ENCODE data around the gene COG2.

COG2 gene

GRCh38 chr1:230614121-230614520, 28.2 kb upstream of the COG2 start:
- no peak for TF ChIP-seq GATA1 (IDR thresholded peaks at IDR 0.05; ENCODE audit: low read depth, low read length)
- TF ChIP-seq POLR2A (IDR thresholded peaks at IDR 0.05; ENCODE audit: low read length), result no peak

GRCh38 chr1:230618537-230618936, 23.7 kb upstream of the COG2 start:
- TF ChIP-seq POLR2A (IDR thresholded peaks at IDR 0.05; ENCODE audit: low read length) (no peak), GATA1 (IDR thresholded peaks at IDR 0.05; ENCODE audit: low read depth, low read length) (no peak)
- DNase-seq, result no peak

More at GRCh38 chr1:230614121-230614520, 28.2 kb upstream of the COG2 start:
- DNase-seq, result no peak

- DNase-seq, result no peak
- TF ChIP-seq GATA1 (IDR thresholded peaks at IDR 0.05; ENCODE audit: low read depth, low read length), result no peak
- no peak for TF ChIP-seq POLR2A (IDR thresholded peaks at IDR 0.05; ENCODE audit: low read length)
Observed at GRCh38 chr1:230620649-230621323, 21.5 kb upstream of the COG2 start.

- TF ChIP-seq GATA1 (IDR thresholded peaks at IDR 0.05; ENCODE audit: low read depth, low read length), result no peak
- no peak for TF ChIP-seq POLR2A (IDR thresholded peaks at IDR 0.05; ENCODE audit: low read length)
- DNase-seq, result no peak
Observed at GRCh38 chr1:230621324-230622030, 20.8 kb upstream of the COG2 start.

- TF ChIP-seq GATA1 (IDR thresholded peaks at IDR 0.05; ENCODE audit: low read depth, low read length) (no peak), POLR2A (IDR thresholded peaks at IDR 0.05; ENCODE audit: low read length) (no peak)
- no peak for DNase-seq
Observed at GRCh38 chr1:230622151-230622550, 20.1 kb upstream of the COG2 start.

- no peak for DNase-seq
- no peak for TF ChIP-seq GATA1 (IDR thresholded peaks at IDR 0.05; ENCODE audit: low read depth, low read length)
- no peak for TF ChIP-seq POLR2A (IDR thresholded peaks at IDR 0.05; ENCODE audit: low read length)
Observed at GRCh38 chr1:230624097-230624713, 18.1 kb upstream of the COG2 start.

GRCh38 chr1:230626232-230626631, 16.0 kb upstream of the COG2 start:
- TF ChIP-seq GATA1 (IDR thresholded peaks at IDR 0.05; ENCODE audit: low read depth, low read length) (no peak), POLR2A (IDR thresholded peaks at IDR 0.05; ENCODE audit: low read length) (no peak)
- no peak for DNase-seq

- TF ChIP-seq POLR2A (IDR thresholded peaks at IDR 0.05; ENCODE audit: low read length), result no peak
- TF ChIP-seq GATA1 (IDR thresholded peaks at IDR 0.05; ENCODE audit: low read depth, low read length), result no peak
- DNase-seq, result no peak
Observed at GRCh38 chr1:230627767-230628166, 14.5 kb upstream of the COG2 start.

- DNase-seq, result no peak
- no peak for TF ChIP-seq POLR2A (IDR thresholded peaks at IDR 0.05; ENCODE audit: low read length)
- no peak for TF ChIP-seq GATA1 (IDR thresholded peaks at IDR 0.05; ENCODE audit: low read depth, low read length)
Observed at GRCh38 chr1:230629511-230629910, 12.8 kb upstream of the COG2 start.

- DNase-seq, result no peak
- no peak for TF ChIP-seq POLR2A (IDR thresholded peaks at IDR 0.05; ENCODE audit: low read length)
- TF ChIP-seq GATA1 (IDR thresholded peaks at IDR 0.05; ENCODE audit: low read depth, low read length), result no peak
Observed at GRCh38 chr1:230631477-230631876, 10.8 kb upstream of the COG2 start.

- peak; percentile 62 to 63 for DNase-seq
- TF ChIP-seq POLR2A (IDR thresholded peaks at IDR 0.05; ENCODE audit: low read length) (no peak), GATA1 (IDR thresholded peaks at IDR 0.05; ENCODE audit: low read depth, low read length) (no peak)
Observed at GRCh38 chr1:230632273-230632873, 9.9 kb upstream of the COG2 start.

- DNase-seq, result no peak
- TF ChIP-seq POLR2A (IDR thresholded peaks at IDR 0.05; ENCODE audit: low read length) (no peak), GATA1 (IDR thresholded peaks at IDR 0.05; ENCODE audit: low read depth, low read length) (no peak)
Observed at GRCh38 chr1:230633469-230633868, 8.8 kb upstream of the COG2 start.

GRCh38 chr1:230634384-230634783, 7.9 kb upstream of the COG2 start:
- TF ChIP-seq GATA1 (IDR thresholded peaks at IDR 0.05; ENCODE audit: low read depth, low read length) (no peak), POLR2A (IDR thresholded peaks at IDR 0.05; ENCODE audit: low read length) (no peak)
- no peak for DNase-seq

GRCh38 chr1:230636575-230637148, 5.6 kb upstream of the COG2 start:
- TF ChIP-seq POLR2A (IDR thresholded peaks at IDR 0.05; ENCODE audit: low read length) (no peak), GATA1 (IDR thresholded peaks at IDR 0.05; ENCODE audit: low read depth, low read length) (no peak)
- no peak for DNase-seq

Data from erythroblast (primary cell).